Stimulated activated CD4-positive, alpha-beta T cell treated with anti-CD3 and anti-CD28 coated beads, Interleukin-12 subunit alpha, Interleukin-12 subunit beta, amount 100 ng/mL, for 48 hours (primary cell): ENCODE measurements around the gene MRPL12.

Experiments
- DNase-seq, 3 donors: peaks; one replicate each; pipeline ENCODE4 v3.0.0-alpha.2; 2020; ENCODE audit warnings: low read depth in 2 of 3, low spot score in 1 of 3

MRPL12 gene

GRCh38 chr17:81715107-81715871 lies 12.1 kb downstream of the MRPL12 start:
- no peak for DNase-seq

GRCh38 chr17:81715872-81716673 lies 12.9 kb downstream of the MRPL12 start:
- no peak for DNase-seq

- no peak for DNase-seq
These were observed 13.5 kb downstream of the MRPL12 start for GRCh38 chr17:81716674-81716996.

- no peak for DNase-seq
These were observed 14.0 kb downstream of the MRPL12 start for GRCh38 chr17:81717049-81717765.

GRCh38 chr17:81717766-81718089 lies 14.6 kb downstream of the MRPL12 start:
- no peak for DNase-seq

- no peak for DNase-seq
These were observed 16.5 kb downstream of the MRPL12 start for GRCh38 chr17:81719410-81720266.

- DNase-seq, result no peak
These were observed 17.3 kb downstream of the MRPL12 start for GRCh38 chr17:81720267-81721071.

- no peak for DNase-seq
These were observed 19.3 kb downstream of the MRPL12 start for GRCh38 chr17:81722184-81723120.

GRCh38 chr17:81723651-81724209 lies 20.6 kb downstream of the MRPL12 start:
- no peak for DNase-seq

GRCh38 chr17:81725439-81725838 lies 22.3 kb downstream of the MRPL12 start:
- no peak for DNase-seq

- DNase-seq, result no peak
These were observed 22.8 kb downstream of the MRPL12 start for GRCh38 chr17:81726004-81726403.

- no peak for DNase-seq
These were observed 24.3 kb downstream of the MRPL12 start for GRCh38 chr17:81727324-81728031.

- peak; percentile 61 to 78 (median 62) for DNase-seq
These were observed 30.6 kb downstream of the MRPL12 start for GRCh38 chr17:81733507-81734404.

GRCh38 chr17:81734405-81735263 lies 31.5 kb downstream of the MRPL12 start:
- DNase-seq, result no peak

GRCh38 chr17:81735264-81736102 lies 32.3 kb downstream of the MRPL12 start:
- no peak for DNase-seq
